Neural progenitor cell (in vitro differentiated cells): ENCODE measurements around the gene POLR2L. TPM values are rescaled to one million over a fixed set of nuclear protein-coding genes. Genes with fewer than 3 reads are reported as not detected.

ENCODE experiments used
- DNase-seq: peaks from one replicate; pipeline ENCODE4 v3.0.0-alpha.2; 2016; ENCODE audit warnings: low spot score
- H2AFZ ChIP-seq: fragments of 200-600 bp; sonication (generic); replicated peaks from 2 replicates; pipeline ENCODE4 v1.6.1; 2016; ENCODE audit warnings: antibody characterized with exemption
- H3F3A ChIP-seq: fragments of 200-600 bp; sonication (generic); 2 replicates; pipeline ENCODE4 v1.6.1; 2016; ENCODE audit warnings: antibody characterized with exemption, low read depth
- H3K27ac ChIP-seq: fragments of 200-600 bp; sonication (generic); 2 replicates; pipeline ENCODE4 v1.5.1; 2016; ENCODE audit warnings: mild to moderate bottlenecking
- H3K27me3 ChIP-seq: fragments of 200-600 bp; sonication (generic); 2 replicates; pipeline ENCODE4 v1.6.1; 2016; ENCODE audit warnings: mild to moderate bottlenecking, moderate library complexity
- H3K36me3 ChIP-seq: fragments of 200-600 bp; sonication (generic); 2 replicates; pipeline ENCODE4 v1.5.1; 2016
- H3K4me1 ChIP-seq: fragments of 200-600 bp; sonication (generic); 2 replicates; pipeline ENCODE4 v1.6.1; 2016; ENCODE audit warnings: mixed run types
- H3K4me2 ChIP-seq: fragments of 200-600 bp; sonication (generic); 2 replicates; pipeline ENCODE4 v1.6.1; 2016
- H3K4me3 ChIP-seq: fragments of 200-600 bp; sonication (generic); 2 replicates; pipeline ENCODE4 v1.5.1; 2016
- H3K79me2 ChIP-seq: fragments of 200-600 bp; sonication (generic); 2 replicates; pipeline ENCODE4 v1.6.1; 2016; ENCODE audit warnings: low read depth
- H3K9ac ChIP-seq: fragments of 200-600 bp; sonication (generic); 2 replicates; pipeline ENCODE4 v1.6.1; 2016
- H3K9me3 ChIP-seq: fragments of 200-600 bp; sonication (generic); 2 replicates; pipeline ENCODE4 v1.5.1; 2016; ENCODE audit warnings: low read depth
- H4K20me1 ChIP-seq: fragments of 200-600 bp; sonication (generic); 2 replicates; pipeline ENCODE4 v1.6.1; 2016; ENCODE audit warnings: low read depth
- H3K27ac Mint-ChIP-seq: 3 replicates; pipeline ENCODE4 v1.8.0; 2021; ENCODE audit warnings: mixed read lengths
- H3K27me3 Mint-ChIP-seq: 2 replicates; pipeline ENCODE4 v1.8.0; 2022; ENCODE audit warnings: low read depth, mild to moderate bottlenecking, inconsistent platforms, moderate library complexity, mixed read lengths; ENCODE audit not compliant: insufficient read depth
- H3K36me3 Mint-ChIP-seq: 3 replicates; pipeline ENCODE4 v1.8.0; 2021; ENCODE audit warnings: mixed read lengths
- H3K4me1 Mint-ChIP-seq: 3 replicates; pipeline ENCODE4 v1.8.0; 2021; ENCODE audit warnings: mixed read lengths
- H3K4me3 Mint-ChIP-seq: 3 replicates; pipeline ENCODE4 v1.8.0; 2021; ENCODE audit warnings: mild to moderate bottlenecking, moderate library complexity, mixed read lengths
- H3K9me3 Mint-ChIP-seq: 3 replicates; pipeline ENCODE4 v1.8.0; 2020; ENCODE audit warnings: mixed read lengths
- EZH2 ChIP-seq: fragments of 200-600 bp; sonication (generic); IDR thresholded peaks from 2 replicates; pipeline ENCODE4 v1.6.1; 2017; ENCODE audit warnings: antibody characterized with exemption, mild to moderate bottlenecking, moderate library complexity
- EZH2phosphoT487 ChIP-seq: fragments of 200-600 bp; sonication (generic); IDR thresholded peaks from 2 replicates; pipeline ENCODE4 v1.6.1; 2017; ENCODE audit warnings: antibody characterized with exemption
- total RNA-seq: library from RNA; depleted of rRNA; stranded (reverse); fragments of >200 nt; gene quantifications from 2 replicates; pipeline ENCODE4 v1.2.3, GENCODE V29; 2015; ENCODE audit warnings: low replicate concordance
- TF ChIP-seq, protein P1 (sequence below): fragments of 200-600 bp; sonication (generic); IDR thresholded peaks from 2 replicates; pipeline ENCODE4 v1.5.1; 2017; ENCODE audit warnings: antibody characterized with exemption, mild to moderate bottlenecking

Gene POLR2L
- total RNA-seq, 1 donor from 2014 or later, result 12.9 TPM

GRCh38 chr11:867856-868358 is 25.6 kb upstream of the POLR2L start:
- Histone ChIP-seq H3K4me3 (no peak overlapping the region), H3K36me3 (no peaks in the 10 kb centered on the region), H3K4me2 (no peak overlapping the region), H3K9ac (no peak overlapping the region), H3K9me3 (no peaks in the 10 kb centered on the region), H3K4me1 (peaks cover 8% of the 10 kb centered on the region), H3K27me3 (no peaks in the 10 kb centered on the region), H3K27ac (no peak overlapping the region), H3K79me2 (no peaks in the 10 kb centered on the region), H2AFZ (no peak overlapping the region), H4K20me1 (peaks cover 19% of the 10 kb centered on the region), H3F3A (peaks cover 3% of the 10 kb centered on the region)
- no peak overlapping the region for H3K4me3 Mint-ChIP-seq
- no peak overlapping the region for H3K27ac Mint-ChIP-seq
- peaks cover 7% of the 10 kb centered on the region for H3K4me1 Mint-ChIP-seq
- peaks cover 2% of the 10 kb centered on the region for H3K27me3 Mint-ChIP-seq
- no peaks in the 10 kb centered on the region for H3K36me3 Mint-ChIP-seq
- DNase-seq, result no peak
- H3K9me3 Mint-ChIP-seq, result no peaks in the 10 kb centered on the region
- TF ChIP-seq EZH2 (no peak), EZH2phosphoT487 (no peak)
- TF ChIP-seq, protein P1, sequence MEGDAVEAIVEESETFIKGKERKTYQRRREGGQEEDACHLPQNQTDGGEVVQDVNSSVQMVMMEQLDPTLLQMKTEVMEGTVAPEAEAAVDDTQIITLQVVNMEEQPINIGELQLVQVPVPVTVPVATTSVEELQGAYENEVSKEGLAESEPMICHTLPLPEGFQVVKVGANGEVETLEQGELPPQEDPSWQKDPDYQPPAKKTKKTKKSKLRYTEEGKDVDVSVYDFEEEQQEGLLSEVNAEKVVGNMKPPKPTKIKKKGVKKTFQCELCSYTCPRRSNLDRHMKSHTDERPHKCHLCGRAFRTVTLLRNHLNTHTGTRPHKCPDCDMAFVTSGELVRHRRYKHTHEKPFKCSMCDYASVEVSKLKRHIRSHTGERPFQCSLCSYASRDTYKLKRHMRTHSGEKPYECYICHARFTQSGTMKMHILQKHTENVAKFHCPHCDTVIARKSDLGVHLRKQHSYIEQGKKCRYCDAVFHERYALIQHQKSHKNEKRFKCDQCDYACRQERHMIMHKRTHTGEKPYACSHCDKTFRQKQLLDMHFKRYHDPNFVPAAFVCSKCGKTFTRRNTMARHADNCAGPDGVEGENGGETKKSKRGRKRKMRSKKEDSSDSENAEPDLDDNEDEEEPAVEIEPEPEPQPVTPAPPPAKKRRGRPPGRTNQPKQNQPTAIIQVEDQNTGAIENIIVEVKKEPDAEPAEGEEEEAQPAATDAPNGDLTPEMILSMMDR, result no peak

DNA sequence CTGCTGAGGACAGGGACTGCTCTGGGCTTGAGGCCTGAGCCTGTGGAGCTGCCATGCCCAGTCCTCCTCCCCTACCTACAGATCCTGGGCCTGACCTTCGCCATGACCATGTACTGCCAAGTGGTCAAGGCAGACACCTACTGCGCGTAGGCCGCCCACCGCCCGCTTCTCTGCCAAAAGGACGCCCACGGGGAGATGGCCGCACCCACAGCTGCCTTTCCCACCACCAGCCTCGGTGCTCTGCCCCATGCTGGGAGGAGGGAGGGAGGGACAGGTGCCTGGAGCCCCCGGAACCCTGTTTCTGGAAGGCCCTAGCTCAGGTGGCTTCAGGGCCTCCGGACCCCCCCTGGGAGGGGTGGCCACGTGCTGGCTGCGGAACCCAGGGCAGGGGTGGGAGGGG is 24.2 kb upstream of the POLR2L start:
- Mint-ChIP-seq H3K27me3 (no peaks in the 10 kb centered on the region), H3K27ac (no peak overlapping the region), H3K9me3 (no peaks in the 10 kb centered on the region), H3K4me1 (peaks cover 12% of the 10 kb centered on the region), H3K4me3 (no peak overlapping the region), H3K36me3 (no peaks in the 10 kb centered on the region)
- Histone ChIP-seq H3K36me3 (no peaks in the 10 kb centered on the region), H3K9me3 (no peaks in the 10 kb centered on the region), H3K4me1 (peaks cover 19% of the 10 kb centered on the region), H2AFZ (no peak overlapping the region), H3K9ac (no peak overlapping the region), H3F3A (peaks cover 8% of the 10 kb centered on the region), H3K27me3 (no peaks in the 10 kb centered on the region), H3K27ac (no peak overlapping the region), H3K4me3 (no peak overlapping the region), H3K4me2 (no peak overlapping the region), H3K79me2 (no peaks in the 10 kb centered on the region), H4K20me1 (peaks cover 27% of the 10 kb centered on the region)
- no peak for DNase-seq
- TF ChIP-seq, protein P1, result no peak
- TF ChIP-seq EZH2phosphoT487 (no peak), EZH2 (no peak)

- H3K27ac ChIP-seq, result no peak overlapping the region
- Mint-ChIP-seq H3K27ac (no peak overlapping the region), H3K36me3 (no peaks in the 10 kb centered on the region), H3K4me1 (peaks cover 12% of the 10 kb centered on the region), H3K27me3 (no peaks in the 10 kb centered on the region), H3K4me3 (no peak overlapping the region), H3K9me3 (no peaks in the 10 kb centered on the region)
- no peak overlapping the region for H3K9ac ChIP-seq
- H3F3A ChIP-seq, result peaks cover 8% of the 10 kb centered on the region
- H3K4me1 ChIP-seq, result peaks cover 19% of the 10 kb centered on the region
- no peaks in the 10 kb centered on the region for H3K79me2 ChIP-seq
- H3K4me2 ChIP-seq, result no peak overlapping the region
- H3K9me3 ChIP-seq, result no peaks in the 10 kb centered on the region
- H3K27me3 ChIP-seq, result no peaks in the 10 kb centered on the region
- DNase-seq, result no peak
- H4K20me1 ChIP-seq, result peaks cover 32% of the 10 kb centered on the region
- no peak overlapping the region for H2AFZ ChIP-seq
- no peaks in the 10 kb centered on the region for H3K36me3 ChIP-seq
- no peak for TF ChIP-seq EZH2
- TF ChIP-seq, protein P1, result no peak
- no peak for TF ChIP-seq EZH2phosphoT487
- no peak overlapping the region for H3K4me3 ChIP-seq
These were observed 23.4 kb upstream of the POLR2L start for GRCh38 chr11:865462-866430.
